NCI-H146 (cell line): ENCODE data around the gene NRG4.
"Not testable (repeated sequence)": the region's sequence is repeated elsewhere in the genome, so short reads cannot be mapped to it uniquely, and the experiment has no call there.

Experiments used
- DNase-seq: peaks from one replicate; lab custom pipeline; 2025; lab: John Stamatoyannopoulos, UW

NRG4 gene

DNA sequence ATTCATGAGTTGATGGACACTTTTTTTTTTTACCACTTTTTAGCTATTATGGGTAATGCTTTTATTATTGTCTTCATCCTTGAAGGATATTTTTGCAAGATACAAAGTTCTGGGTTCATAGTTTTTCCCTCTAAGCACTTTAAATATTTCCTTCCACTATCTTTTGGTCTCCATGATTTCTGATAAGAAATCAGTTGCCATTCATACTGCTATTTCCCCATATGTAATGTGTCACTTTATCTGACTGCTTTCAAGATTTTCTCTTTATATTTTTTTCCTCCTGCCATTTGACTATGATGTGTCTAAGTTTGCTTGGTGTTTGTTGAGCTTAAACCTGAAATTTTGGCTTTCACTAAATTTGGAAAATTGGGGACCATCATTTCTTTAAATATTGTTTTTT lies 19.3 kb downstream of the NRG4 start:
- DNase-seq = no peak

DNA sequence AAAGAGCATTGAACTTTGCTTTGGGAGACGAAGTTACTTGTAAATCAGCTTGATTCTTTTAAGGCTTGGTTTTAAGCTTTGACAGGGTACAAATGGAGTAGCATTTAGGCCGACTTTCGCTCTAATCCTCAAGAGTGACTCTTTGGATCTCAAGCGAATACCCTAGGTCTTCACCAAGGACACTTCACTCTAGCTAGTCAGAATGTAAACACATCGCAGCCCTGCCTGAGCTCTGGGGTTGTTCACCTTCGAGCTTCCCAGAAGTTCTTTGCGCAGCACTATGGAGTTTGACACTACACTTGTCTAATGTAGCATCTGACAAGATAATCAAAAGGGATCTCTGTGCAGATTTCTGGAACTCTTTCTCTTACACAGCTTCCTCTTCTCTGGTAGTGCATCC lies 22.3 kb downstream of the NRG4 start:
- DNase-seq = no peak

DNA sequence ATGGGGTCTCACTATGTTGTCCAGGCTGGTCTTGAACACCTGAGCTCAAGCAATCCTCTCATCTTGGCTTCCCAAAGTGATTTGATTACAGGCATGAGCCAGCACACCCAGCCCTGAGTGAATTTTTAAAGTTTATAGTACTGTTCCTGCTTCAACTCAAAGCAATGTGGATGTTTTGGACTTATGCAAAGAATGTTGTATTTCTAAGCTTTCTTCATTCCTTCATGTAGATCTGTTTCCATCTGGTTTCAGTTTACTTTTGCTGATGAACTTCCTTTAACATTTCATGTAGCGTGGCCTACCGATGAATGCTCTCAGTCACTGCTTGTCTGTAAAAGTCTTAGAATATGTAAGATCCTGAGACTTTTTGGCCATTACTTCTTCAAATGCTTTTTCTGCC lies 23.2 kb downstream of the NRG4 start:
- DNase-seq = no peak

DNA sequence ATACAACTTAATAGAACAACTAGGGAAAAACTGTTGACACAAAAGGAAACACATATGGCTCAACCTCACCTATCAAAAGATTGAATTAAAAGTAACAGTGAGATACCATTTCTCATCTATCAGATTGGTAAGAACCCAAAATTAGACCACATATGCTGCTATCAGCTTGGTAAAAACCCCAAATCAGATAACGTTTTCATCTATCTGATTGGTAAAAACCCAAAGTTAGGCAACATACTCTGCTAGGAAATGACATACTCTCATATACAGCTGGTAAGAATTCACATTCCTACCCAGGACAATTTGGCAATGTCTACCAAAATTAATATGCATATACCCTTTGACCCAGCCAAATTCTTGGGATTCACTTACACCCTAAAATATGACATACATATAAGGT lies 26.3 kb downstream of the NRG4 start:
- DNase-seq = no peak

DNA sequence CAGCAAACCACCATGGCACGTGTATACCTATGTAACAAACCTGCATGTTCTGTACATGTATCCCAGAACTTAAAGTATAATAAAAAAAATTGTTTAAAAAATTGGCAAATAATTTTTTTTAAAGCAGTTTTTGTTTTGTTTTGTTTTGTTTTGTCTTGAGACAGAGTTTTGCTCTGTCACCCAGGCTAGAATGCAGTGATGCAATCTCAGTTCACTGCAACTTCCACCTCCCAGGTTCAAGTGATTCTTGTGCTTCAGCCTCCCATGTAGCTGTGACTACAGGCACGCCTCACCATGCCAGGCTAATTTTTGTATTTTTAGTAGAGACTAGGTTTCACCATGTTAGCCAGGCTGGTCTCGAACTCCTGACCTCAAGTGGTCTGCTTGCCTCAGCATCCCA lies 27.5 kb downstream of the NRG4 start:
- DNase-seq = not testable (repeated sequence)

DNA sequence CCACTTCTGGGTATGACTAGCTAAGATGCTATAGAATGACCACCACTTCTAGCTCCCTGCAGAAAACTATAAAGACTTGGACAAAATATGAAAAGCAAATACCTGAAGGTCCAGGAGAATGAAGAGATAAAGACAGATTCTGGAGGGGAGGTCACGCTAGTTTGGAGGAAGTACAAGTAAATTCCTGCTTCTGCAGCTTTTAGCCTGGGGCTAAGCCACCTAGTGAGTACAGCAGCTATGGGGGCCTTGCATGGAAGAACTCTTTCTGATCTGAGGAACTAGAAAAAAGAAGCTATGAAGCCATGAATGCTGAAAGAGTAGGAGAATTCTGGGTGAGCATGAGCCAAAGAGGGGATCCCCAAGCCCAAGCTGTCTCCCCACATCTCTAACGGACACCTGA lies 29.8 kb downstream of the NRG4 start:
- DNase-seq = no peak

DNA sequence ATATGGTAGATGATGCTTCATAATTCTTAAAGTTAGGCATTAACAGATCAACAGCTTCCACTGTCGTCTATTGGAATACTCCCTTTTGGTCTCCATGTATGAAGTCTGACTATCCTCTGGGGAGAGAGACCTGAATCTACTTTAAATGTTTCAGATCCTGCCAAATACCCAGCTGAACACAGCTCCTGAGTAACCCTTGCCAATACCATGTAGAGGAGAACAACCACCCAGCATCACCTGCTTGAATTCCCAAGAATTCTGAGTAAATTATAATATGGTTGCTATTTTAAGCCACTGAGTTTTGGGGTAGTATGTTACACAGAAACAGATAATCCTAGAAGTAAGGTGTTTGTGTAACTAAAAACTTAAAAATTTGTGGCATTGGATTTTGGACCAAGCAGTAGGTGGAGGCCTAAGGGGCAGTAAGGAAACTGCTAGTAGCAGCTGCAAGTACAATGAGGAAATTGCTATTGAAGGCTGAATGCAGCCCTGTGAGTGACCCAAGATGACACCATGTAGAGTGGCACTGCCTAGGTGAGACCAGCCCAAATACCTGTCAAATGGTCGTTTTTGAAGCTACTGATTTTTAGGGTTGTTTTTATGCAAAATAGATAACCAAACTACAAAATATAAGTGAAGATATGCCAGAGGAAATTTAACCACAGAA lies 30.9 kb downstream of the NRG4 start:
- no peak for DNase-seq

DNA sequence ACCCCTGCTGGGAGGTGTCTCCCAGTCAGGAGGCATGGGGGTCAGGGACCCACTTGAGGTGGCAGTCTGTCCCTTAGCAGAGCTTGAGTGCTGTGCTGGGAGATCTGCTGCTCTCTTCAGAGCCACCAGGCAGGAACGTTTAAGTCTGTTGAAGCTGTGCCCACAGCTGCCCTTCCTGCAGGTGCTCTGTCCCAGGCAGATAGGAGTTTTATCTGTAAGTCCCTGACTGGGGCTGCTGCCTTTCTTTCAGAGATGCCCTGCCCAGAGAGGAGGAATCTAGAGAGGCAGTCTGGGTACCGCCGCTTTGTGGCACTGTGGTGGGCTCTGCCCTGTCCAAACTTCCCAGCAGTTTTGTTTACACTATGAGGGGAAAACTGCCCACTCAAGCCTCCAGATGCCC lies 35.5 kb downstream of the NRG4 start:
- DNase-seq = not testable (repeated sequence)

DNA sequence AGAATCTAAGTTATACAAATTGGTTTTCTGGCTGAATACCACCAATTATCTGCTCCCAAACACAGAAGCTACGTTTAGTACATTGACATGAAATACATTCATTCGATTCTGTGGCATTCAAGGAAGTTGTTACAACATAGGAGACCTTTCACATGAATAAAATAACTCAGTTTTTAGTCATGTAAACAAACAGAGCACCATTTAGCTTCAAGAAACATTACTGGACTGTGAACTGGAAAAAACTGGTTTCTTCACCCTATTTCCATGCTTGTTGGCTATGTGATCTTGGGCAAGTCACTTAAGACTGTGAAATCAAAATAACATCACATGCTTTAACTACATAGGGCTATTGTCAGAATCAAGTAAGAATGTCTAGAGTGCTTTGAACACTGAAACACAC lies 46.2 kb downstream of the NRG4 start:
- DNase-seq = no peak

DNA sequence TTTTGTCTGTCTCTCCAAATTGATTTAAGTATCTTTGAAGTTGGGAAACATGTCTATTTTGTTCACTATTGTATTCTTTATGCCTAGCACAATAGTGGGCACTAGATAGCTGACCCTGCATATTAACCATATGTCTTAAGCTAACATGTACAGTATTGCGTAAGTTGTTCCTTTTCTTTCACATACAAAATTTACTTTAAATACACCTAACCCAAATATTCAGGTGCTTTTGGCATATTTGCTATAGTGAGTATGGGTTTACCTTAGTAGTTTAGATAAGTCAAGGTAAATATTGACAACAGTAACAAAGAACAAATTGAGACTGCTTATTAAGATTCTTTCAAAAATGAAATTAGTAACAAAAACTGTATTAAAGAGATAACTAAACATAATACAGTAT lies 50.9 kb downstream of the NRG4 start:
- DNase-seq = no peak

DNA sequence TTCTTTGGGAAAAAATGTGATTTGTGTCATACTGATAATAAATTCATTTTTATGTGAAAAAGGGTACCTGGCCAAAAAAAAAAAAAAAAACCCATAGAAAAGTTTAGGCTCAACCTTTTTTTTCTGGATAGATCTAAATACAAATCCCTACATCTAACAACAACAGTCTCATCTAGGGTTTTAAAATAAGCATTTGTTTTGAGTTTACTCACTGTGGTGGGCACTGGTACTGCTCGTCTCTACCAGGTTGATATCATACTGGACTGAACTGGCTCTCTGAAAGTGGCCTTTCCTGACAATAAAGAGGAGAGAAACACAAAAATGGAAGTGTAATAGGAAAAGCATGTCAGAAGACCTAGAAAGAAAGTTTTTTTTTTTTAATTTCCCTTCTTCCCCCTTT lies 56.5 kb downstream of the NRG4 start:
- DNase-seq = no peak

DNA sequence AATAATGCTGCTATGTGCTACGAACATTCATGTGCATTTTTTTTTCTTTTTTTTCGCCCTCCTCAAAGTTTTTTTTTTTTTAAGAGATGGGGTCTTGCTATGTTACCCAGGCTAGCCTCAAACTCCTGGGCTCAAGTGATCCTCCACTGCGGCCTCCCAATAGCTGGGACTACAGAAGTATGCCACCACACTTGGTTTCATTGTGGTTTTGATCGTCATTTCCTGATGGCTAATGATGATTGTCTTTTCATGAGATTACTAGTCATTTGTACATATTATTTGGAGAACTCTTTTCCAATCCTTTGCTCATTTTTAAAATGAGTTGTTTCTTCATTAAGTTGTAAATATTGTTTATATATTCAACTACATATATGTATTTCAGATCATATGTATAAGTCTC lies 59.7 kb downstream of the NRG4 start:
- DNase-seq = no peak

DNA sequence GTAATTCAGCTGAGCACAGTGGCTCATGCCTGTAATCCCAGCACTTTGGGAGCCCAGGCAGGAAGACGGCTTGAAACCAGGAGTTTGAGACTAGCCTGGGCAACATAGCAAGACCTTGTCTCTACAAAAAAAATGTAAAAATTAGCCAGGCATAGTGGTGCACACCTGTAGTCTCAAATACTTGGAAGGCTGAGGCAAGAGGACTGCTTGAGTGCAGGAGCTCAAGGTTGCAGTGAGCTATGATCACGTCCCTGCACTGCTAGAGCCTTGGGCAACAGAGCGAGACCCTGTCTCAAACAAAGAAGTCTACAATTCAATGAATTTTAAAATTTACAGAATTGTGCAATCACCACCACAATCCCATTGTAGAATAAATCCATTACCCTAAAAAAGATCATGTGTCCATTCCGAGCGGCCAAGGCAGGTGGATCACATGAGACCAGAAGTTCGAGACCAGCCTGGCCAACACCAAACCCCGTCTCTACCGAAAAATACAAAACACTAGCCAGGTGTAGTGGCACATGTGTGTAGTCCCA lies 63.4 kb downstream of the NRG4 start:
- no peak for DNase-seq

DNA sequence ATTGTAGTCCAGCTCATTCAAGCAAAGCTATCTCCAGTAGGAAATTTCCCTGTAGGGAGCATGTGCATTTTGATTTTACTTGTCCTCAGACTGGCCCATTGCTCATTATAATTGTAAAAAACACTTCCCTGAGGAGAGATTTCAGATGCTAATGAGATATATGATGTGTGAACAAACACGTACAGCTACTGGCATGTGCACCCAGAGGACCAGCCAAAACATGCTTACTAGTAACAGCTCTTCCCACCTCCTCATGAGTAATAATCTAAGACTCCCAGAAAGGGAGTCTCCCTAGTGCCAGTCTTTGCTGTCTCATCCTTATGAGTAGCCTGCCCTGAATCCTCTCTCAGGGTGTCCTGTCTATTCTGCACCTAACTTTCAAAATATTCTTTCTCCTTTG lies 65.1 kb downstream of the NRG4 start:
- DNase-seq = no peak

DNA sequence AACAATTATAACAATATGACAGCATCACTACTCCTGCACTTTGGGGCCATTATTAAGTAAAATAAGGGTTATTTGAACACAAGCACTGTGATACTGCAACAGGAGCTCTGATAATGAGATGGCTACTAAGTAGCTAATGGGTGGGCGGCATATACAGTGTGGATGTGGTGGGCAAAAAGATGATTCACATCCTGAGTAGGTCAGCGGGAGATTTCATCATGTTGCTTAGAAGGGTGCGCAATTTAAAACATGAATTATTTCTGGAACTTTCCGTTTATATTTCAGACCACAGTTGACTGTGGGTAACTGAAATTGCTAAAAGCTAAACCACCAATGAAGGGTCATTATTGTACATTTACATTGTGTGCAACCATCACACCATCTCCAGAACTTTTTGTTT lies 66.3 kb downstream of the NRG4 start:
- DNase-seq = no peak

DNA sequence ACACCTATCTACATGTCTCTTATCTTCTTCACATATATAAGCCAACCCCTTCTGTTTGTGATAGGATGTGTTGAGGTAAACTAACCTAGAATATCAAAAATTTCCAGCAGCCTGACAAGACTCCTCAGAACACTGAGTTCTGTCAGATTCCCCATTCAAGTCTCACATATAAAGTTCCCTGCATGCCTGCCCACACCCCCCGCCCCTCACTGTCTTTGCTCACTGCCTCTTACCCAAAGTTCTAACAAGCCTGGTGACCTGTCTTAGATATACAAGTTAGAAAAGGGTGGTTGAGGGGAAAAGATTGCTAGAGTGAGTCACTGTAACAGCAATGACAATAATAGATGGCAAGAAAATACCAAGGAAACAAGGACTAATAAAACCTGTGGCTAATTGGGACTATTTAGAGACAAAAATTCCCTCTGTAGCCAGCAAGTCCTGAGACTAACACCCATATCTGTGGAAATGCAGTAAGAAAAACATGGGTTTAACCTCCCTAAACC lies 68.5 kb downstream of the NRG4 start:
- no peak for DNase-seq

DNA sequence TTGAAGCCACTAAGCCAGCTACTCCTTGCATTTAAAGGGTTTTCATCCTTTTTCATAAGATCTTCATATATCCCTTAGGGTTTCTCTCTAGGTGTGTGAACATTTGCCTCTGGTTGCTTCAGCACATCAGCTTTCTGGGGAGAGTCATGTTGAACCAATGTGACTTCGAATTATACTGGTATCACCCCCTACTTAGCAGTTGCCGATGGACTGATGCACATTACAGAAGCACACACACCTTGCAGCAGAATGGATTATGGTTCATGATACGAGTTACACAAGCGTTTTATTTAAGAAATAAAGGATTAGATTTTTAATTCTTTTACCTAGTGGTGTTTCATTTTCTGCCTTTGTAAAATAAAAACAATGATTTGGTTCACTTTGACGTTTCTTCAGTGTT lies 69.0 kb downstream of the NRG4 start:
- DNase-seq = no peak

DNA sequence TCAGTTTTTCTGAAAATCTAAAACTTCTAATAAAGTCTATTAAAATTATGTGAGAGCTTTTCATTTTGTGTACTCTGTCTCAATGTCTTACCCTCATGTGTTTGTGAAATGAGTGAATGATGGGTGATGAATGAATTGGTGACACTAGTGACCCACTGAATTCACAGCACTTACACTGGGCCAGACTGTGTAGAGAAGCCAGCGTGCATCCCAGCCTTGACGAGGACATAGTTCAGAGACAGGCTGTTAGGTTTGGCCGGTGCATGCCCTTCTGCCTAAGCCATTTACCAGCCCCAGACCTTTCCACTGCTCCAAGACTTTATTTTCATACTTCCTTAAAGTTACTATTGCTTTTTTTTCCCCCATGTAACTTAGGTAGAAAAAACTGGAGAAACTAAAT lies 69.8 kb downstream of the NRG4 start:
- DNase-seq = no peak

DNA sequence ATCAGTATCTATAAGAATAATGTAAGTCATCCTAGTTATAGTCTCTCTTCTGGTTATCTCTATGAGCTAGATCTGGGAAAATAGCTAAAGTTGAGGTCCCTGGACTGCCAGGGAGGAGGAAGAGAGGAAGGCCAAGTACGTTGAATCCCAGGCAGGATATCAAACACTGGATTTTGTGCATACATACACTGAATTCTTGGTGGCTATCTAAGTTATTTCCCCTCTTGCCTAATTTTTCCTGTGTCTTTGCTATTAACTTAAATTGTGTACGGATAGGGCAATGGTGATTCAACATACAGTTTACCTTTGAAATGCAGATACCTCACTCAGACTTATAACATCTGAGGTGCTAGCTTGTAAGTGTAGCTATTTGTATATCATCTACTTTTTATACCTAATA lies 81.4 kb downstream of the NRG4 start:
- no peak for DNase-seq

DNA sequence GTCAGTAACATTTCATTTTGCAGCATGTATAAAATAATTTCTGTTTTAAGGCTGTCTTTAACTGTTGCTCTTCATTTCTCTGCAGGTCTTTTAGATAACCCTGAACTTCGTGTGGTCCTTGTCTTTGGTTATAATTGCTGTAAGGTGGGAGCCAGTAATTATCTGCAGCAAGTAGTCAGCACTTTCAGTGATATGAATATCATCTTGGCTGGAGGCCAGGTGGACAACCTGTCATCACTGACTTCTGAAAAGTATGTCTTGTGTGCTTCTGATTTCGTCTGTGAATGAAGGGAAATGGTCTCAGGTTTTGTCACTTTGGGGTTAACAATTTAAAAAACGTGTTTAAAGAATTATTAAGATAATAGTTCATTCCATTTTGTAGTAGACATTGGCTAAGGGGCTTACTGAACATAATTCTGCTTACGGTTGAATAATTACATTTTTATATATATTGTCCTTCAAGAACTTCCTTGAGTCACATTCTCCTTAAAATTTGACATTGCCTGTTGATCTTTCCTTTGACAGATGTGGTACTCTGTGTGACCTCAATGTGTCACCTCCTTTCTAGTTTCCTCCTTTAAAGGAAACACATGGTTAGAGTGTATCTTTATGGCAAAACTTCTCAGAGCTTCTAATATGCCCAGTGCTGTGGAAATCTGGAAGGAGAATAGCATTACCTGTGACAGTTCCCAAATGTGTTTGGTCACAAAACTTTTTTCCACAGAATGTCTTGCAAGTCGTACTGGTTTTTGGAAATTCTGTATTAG lies 82.2 kb downstream of the NRG4 start:
- peak; percentile 1 for DNase-seq

DNA sequence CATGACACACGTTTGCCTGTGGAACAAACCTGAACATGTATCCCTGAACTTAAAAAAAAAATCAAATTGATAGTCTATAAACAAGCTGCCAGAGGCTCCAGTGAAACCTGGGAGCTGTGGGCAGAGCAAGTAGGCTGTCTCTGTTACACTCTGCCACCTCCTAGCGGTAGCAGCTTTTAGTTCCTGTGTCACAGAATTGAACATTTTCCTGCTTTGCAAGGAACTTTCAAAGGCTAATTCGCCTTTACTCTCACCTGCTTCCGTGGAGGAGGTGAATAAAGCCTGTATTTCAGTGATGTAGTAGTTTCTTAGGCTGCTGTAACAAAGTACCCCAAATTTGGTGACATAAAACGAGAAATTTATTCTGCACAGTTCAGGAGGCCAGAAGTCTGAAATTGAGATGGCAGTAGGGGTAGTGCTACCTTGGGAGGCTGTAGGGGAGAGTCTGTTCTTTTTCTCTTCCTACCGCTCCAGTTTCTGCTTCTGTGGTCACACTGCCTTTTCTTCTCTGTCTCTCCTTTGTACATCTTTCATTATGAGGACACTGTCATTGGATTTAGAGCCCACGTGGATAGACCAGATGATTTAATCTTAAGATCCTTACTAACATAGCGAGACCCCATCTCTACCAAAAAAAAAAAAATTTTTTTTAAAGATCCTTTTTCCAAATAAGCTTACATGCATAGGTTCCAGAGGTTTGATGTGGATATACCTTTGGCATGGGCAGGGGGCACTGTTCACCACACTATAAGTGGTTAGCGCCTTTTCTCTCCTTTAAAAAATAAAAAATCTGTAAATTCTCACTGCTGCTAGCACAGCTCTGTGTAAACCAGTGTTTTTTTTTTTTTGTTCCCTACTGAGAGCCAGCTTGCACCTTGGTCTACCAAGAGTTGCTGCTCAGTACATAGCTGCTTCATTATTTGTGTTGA lies 83.3 kb downstream of the NRG4 start:
- no peak for DNase-seq

DNA sequence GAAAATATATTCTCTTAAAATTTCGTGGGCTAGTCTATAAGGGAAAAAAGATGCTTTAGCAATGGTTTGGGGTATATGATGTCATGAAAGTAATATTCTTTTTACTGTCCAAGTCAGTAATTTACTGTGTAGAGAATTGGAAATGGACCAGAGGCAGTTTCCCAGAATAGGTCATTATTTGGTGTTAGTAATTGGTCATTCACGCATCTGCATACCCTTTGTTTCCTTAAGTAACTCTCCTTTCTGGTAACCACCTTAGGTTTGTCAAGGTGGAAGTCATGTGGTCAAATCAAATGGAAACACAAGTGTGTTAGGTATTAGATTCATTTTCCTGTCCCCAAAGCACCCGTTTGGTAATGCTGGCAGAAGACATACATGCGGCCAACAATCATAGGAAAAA lies 84.6 kb downstream of the NRG4 start:
- no peak for DNase-seq
